Brain microvascular endothelial cell (primary cell): ENCODE data around the gene NDUFS7.

ENCODE experiments used
- DNase-seq: peaks from one replicate; pipeline ENCODE4 v3.0.0-alpha.2; 2020
- H3K27ac ChIP-seq: fragments of 250-450 bp; sonication (Bioruptor Pico); 2 replicates; pipeline ENCODE4 v1.5.1; 2020; ENCODE audit warnings: mild to moderate bottlenecking, moderate library complexity
- H3K27me3 ChIP-seq: fragments of 250-450 bp; sonication (Bioruptor Pico); replicated peaks from 2 replicates; pipeline ENCODE4 v1.5.1; 2020; ENCODE audit warnings: mild to moderate bottlenecking
- H3K36me3 ChIP-seq: fragments of 250-450 bp; sonication (Bioruptor Pico); replicated peaks from 2 replicates; pipeline ENCODE4 v1.5.1; 2020; ENCODE audit warnings: mild to moderate bottlenecking
- H3K4me3 ChIP-seq: 2 replicates; pipeline ENCODE4 v1.5.1; 2011; ENCODE audit warnings: low read depth, mild to moderate bottlenecking, control low read depth, low read length, moderate library complexity
- CTCF ChIP-seq: IDR thresholded peaks from 2 replicates; pipeline ENCODE4 v1.5.1; 2011; ENCODE audit warnings: low read depth, mild to moderate bottlenecking, moderate library complexity, low read length, control low read depth, inconsistent platforms; ENCODE audit errors: missing control alignments
- in situ Hi-C: cut with HindIII; loops from 2 replicates; pipeline ENCODE4 v1.10.0; 2017; ENCODE audit warnings: low sequenced_read_pairs, low pct_ligation_motif_present

The NDUFS7 gene

GRCh38 chr19:1374250-1374577 is 9.5 kb upstream of the NDUFS7 start:
- peaks cover 42% of the 10 kb centered on the region for H3K36me3 ChIP-seq
- H3K4me3 ChIP-seq = no peak overlapping the region
- in situ Hi-C loops = loop anchor here (10.0 kb wide), 1 partner anchor 89 kb away; the partner anchor contains the start of gene EFNA2
- no peak for TF ChIP-seq CTCF
- H3K27me3 ChIP-seq = no peaks in the 10 kb centered on the region
- H3K27ac ChIP-seq = no peak overlapping the region
- no peak for DNase-seq

- DNase-seq = no peak
- Histone ChIP-seq H3K27ac (no peak overlapping the region), H3K27me3 (no peaks in the 10 kb centered on the region), H3K36me3 (peaks cover 26% of the 10 kb centered on the region), H3K4me3 (no peak overlapping the region)
- in situ Hi-C loops = loop anchor here (10.0 kb wide), 1 partner anchor 92 kb away; the partner anchor contains the start of gene EFNA2
- TF ChIP-seq CTCF = no peak
These were observed 7.3 kb upstream of the NDUFS7 start for GRCh38 chr19:1376415-1376805.

GRCh38 chr19:1377176-1377964 is 6.3 kb upstream of the NDUFS7 start:
- DNase-seq = no peak
- TF ChIP-seq CTCF = no peak
- no peaks in the 10 kb centered on the region for H3K27me3 ChIP-seq
- peaks cover 25% of the 10 kb centered on the region for H3K36me3 ChIP-seq
- in situ Hi-C loops = loop anchor here (10.0 kb wide), 1 partner anchor 93 kb away; the partner anchor contains the start of gene EFNA2
- H3K4me3 ChIP-seq = no peak overlapping the region
- no peak overlapping the region for H3K27ac ChIP-seq

GRCh38 chr19:1377965-1378785 is 5.5 kb upstream of the NDUFS7 start:
- Histone ChIP-seq H3K36me3 (peaks cover 20% of the 10 kb centered on the region), H3K27ac (no peak overlapping the region), H3K4me3 (no peak overlapping the region), H3K27me3 (no peaks in the 10 kb centered on the region)
- in situ Hi-C loops = loop anchor here (10.0 kb wide), 1 partner anchor 93 kb away; the partner anchor contains the start of gene EFNA2
- DNase-seq = no peak
- peak; percentile 33 for TF ChIP-seq CTCF

- in situ Hi-C loops = loop anchor here (10.0 kb wide), 1 partner anchor 95 kb away; the partner anchor contains the start of gene EFNA2
- Histone ChIP-seq H3K36me3 (peaks cover 11% of the 10 kb centered on the region), H3K27me3 (no peaks in the 10 kb centered on the region), H3K27ac (no peak overlapping the region), H3K4me3 (no peak overlapping the region)
- DNase-seq = no peak
- no peak for TF ChIP-seq CTCF
These were observed 4.4 kb upstream of the NDUFS7 start for GRCh38 chr19:1379126-1379905.
